HG03439 (cell line): ENCODE measurements around the gene POFUT1.
A peak's percentile ranks its signal among the peaks of the same experiment; 100 is the strongest.

Experiments used
- ATAC-seq: cut with Tn5 transposase; IDR thresholded peaks from one replicate; pipeline ENCODE4 v1.9.1; 2021; ENCODE audit warnings: mild to moderate bottlenecking, moderate library complexity; ENCODE audit not compliant: unreplicated experiment

Gene POFUT1

GRCh38 chr20:32205843-32206759 is 1.6 kb upstream of the POFUT1 start:
- ATAC-seq, result no peak

GRCh38 chr20:32206760-32207625 is 687 bp upstream of the POFUT1 start:
- ATAC-seq, result peak; percentile 21

GRCh38 chr20:32208499-32209154 is 947 bp downstream of the POFUT1 start:
- ATAC-seq, result no peak

GRCh38 chr20:32209850-32210605 is 2.3 kb downstream of the POFUT1 start:
- no peak for ATAC-seq

- ATAC-seq, result no peak
These were observed 6.2 kb downstream of the POFUT1 start for GRCh38 chr20:32213870-32214269.

GRCh38 chr20:32215147-32215546 is 7.5 kb downstream of the POFUT1 start:
- ATAC-seq, result no peak

GRCh38 chr20:32215729-32216128 is 8.0 kb downstream of the POFUT1 start:
- ATAC-seq, result no peak

GRCh38 chr20:32216179-32217142 is 8.8 kb downstream of the POFUT1 start:
- ATAC-seq, result no peak

- ATAC-seq, result no peak
These were observed 10.6 kb downstream of the POFUT1 start for GRCh38 chr20:32218156-32218900.

- no peak for ATAC-seq
These were observed 16.8 kb downstream of the POFUT1 start for GRCh38 chr20:32224463-32224862.

- no peak for ATAC-seq
These were observed 18.7 kb downstream of the POFUT1 start for GRCh38 chr20:32226391-32226790.

GRCh38 chr20:32227306-32227705 is 19.6 kb downstream of the POFUT1 start:
- no peak for ATAC-seq

GRCh38 chr20:32227744-32228688 is 20.3 kb downstream of the POFUT1 start:
- no peak for ATAC-seq

GRCh38 chr20:32229251-32229747 is 21.6 kb downstream of the POFUT1 start:
- ATAC-seq, result no peak

- ATAC-seq, result no peak
These were observed 23.0 kb downstream of the POFUT1 start for GRCh38 chr20:32230707-32231106.

GRCh38 chr20:32231245-32231644 is 23.6 kb downstream of the POFUT1 start:
- ATAC-seq, result no peak

GRCh38 chr20:32231847-32232246 is 24.2 kb downstream of the POFUT1 start:
- ATAC-seq, result no peak
